Tongue (tissue), 2 donors: Measurements from ENCODE around the gene FOCAD. TPM values are rescaled to one million over a fixed set of nuclear protein-coding genes. Genes with fewer than 3 reads are reported as not detected.
"Not testable (repeated sequence)": the region's sequence is repeated elsewhere in the genome, so short reads cannot be mapped to it uniquely, and the experiment has no call there.

Experiments
- DNase-seq: peaks from one replicate; pipeline ENCODE4 v3.0.0-alpha.2; 2015
- total RNA-seq: library from RNA; depleted of rRNA; stranded (reverse); fragments of >200 nt; gene quantifications from one replicate; pipeline ENCODE4 v1.2.3, GENCODE V29; 2014

The FOCAD gene, protein sequence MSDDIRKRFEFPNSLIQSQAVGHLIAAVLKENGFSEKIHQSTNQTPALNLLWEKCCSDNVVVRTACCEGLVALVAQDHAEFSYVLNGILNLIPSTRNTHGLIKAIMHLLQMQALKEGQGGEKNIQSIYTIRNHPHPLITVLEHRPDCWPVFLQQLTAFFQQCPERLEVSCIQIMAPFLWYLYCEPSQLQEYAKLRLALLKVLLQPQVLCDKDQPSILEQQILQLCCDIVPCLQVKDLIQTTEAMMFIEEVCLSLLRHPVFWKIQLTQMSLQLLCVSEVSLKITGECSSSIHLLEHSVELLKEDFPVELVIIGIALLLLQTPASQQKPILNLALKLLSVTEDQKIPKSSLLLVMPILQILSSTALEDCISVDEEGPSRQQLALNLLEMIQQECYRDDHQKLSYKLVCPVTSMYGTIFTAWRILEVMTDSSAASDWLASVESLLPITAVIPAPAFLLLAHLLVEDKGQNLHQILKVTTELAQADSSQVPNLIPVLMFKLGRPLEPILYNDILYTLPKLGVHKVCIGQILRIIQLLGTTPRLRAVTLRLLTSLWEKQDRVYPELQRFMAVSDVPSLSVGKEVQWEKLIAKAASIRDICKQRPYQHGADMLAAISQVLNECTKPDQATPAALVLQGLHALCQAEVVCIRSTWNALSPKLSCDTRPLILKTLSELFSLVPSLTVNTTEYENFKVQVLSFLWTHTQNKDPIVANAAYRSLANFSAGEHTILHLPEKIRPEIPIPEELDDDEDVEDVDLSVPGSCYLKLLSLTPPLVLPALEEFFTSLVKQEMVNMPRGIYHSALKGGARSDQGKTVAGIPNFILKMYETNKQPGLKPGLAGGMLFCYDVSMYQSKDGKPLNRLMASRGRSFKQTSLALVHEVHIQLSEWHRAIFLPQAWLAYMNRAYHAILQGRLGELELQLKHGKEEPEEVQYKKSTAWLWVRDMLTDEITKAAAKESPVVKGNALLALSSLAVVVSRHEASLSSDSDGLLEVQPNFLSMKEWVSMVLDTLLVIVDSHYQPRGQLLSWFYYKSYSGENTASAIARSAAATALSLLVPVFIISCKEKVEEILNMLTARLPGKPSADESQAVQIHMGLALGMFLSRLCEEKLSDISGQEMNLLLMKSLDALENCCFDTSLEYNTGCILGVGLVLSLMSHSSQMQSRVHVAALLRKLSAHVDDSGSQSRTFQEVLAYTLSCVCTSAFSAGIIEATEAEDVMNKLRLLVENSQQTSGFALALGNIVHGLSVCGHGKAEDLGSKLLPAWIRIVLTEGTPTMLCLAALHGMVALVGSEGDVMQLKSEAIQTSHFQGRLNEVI (N-terminal part only)
- total RNA-seq: 69.5 TPM

DNA sequence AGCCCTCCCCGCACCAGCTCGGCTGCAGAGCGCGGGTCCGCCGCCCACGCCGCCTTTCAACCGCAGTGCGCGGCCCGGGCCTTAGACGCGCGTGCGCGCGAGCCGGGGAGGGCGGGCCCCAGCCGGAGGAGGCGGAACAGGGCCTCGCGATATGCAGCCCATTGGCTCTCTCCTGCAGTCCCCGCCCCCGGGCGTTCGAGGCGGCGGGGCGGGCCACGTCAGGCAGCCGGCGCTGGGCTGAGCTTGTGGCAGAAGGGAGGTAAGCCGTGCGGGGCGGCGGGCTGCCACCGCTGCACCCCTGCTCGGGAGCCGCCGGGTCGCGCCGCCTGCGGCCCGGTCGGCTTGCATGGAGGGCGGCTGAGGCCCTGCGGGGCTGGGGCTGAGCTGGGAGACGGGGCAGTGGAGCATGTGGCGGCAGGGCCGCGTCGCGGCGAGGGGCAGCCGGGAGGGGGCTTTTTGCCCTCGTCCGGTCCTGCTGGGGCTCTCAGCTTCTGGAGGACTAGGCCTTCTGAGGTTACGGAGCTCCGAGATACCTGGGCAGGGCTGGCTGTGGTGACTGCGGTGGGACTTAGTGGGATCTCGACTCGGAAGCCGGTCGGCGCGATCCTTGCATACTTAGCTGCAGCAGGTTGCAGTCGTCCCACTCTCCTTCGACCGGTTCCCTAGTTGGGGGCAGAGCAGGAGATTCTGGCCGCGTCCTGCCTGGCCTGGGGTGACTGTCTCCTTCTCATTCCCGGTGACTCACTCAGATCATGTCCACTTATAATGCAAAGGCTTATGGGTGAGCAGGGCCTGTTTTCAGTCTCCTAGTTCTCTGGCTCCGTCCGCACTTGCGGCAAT, at the start of gene FOCAD:
FOCAD (plus strand) TSS at position 225 of the 840 bp plus-strand sequence. CDS start 31,095 bp downstream, outside the sequence.
- peak; percentile 98 for DNase-seq

DNA sequence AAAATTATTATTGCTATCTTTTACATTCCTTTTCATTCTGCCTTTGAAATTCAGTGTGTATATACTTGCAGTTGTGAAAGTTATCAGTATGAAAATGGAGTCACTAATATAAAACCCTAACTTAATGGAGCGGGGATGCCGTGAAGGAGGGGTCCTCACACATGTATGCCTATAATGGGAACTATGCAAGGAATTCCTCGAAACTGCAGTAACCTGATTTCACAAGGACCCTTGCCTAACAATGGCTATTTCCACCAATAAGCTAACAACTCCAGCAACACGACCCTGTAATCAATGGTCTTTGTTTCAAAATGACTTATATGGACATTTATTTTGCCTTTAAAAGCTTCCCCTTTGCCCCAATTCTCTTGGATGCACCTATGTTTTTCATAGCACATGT, 49.2 kb upstream of the FOCAD start:
- DNase-seq: no peak

DNA sequence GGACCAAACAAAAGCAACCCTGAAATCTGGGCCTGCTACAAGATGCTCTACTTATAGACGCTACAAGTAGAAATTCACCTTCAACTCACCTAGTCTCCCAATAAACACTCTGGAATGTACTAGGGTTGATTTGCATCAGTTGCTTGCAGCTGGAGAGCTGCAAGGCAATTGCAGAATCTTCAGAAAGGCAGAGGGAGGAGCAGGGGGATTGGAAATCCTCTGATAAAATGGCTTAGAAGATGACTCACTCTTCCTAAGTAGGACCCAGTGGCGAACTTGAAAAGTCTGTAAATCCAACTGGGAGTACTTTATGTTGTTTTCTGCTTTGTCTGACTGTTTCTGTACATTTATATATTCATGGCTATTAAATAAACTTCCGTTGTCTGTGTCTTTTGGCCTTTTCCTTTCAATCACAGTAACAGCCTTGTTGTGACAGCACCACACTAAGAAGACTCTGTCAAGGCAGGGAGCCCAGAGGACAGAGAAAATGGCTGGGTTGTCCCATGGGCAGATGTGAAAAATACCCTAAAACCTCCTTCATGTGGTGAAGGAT, 47.1 kb upstream of the FOCAD start:
- no peak for DNase-seq

DNA sequence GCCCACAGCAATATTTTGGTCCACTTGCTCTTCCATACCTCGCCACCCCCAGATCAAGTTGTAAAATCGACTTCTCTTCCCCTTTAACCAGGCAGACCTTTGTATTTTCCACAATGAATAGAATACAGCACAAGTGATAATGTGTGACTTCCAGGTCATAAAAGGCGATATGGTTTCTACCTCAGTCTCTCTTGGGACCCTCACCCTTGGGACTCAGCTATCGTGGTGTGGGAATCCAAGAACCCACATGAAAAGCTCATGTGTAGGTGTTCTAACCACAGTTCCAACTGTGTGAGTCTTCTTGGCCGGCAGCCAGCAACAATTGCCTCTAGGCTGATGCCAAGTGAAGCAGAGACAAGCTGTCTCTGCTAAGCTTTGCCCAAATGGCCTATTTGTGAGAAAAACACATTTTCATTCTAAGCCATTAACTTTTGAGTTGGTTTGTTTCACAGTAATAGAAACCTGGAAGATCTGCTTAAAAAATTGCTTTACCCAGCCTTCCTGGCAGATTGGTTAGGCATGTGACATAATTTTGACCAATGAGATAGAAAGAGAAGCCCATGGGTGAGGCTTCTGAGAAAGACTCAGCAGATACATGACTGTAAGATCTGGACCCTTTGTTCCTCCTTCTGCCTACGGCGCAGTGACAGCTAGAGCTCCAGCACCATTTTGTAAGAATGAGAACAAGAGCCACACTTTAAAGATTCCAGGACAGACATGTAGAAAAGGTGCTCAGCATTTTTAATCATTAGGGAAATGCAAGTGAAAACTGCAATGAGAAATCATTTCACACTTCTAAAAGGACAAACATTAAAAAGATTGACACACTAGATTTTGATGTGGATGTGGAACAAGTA, 43.5 kb upstream of the FOCAD start:
- DNase-seq: peak; percentile 60

DNA sequence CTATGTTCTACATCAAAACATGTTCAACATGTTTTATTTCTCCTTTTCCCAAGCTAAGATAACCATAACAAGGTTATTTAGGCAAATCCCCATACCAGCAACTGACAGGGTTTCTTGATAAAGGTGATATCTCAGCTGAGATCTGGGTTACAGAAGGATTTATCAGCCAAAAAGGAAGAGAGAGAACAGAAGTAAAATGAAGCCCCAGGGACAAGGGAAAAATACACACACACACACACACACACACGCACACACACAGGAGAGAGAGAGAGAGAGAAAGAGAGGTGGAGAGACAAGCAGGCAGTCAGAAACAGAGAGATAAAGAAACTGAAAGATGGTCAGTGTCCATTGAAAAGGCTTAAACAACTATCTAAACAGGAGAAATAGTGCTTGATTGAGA, 42.0 kb upstream of the FOCAD start:
- no peak for DNase-seq

DNA sequence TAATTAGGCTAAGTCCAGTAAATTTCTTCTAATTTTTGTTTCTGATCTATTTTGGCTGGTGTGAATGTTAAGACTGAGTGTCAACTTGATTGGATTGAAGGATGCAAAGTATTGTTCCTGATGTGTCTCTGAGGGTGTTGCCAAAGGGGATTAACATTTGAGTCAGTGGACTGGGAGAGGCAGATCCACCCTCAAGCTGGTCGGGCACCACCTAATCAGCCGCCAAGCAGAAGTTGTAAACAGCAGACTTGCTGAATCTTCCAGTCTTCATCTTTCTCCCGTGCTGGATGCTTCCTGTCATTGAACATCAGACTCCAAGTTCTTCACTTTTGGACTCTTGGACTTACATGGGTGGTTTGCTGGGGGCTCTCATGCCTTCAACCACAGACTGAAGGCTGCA, 40.4 kb upstream of the FOCAD start:
- no peak for DNase-seq

DNA sequence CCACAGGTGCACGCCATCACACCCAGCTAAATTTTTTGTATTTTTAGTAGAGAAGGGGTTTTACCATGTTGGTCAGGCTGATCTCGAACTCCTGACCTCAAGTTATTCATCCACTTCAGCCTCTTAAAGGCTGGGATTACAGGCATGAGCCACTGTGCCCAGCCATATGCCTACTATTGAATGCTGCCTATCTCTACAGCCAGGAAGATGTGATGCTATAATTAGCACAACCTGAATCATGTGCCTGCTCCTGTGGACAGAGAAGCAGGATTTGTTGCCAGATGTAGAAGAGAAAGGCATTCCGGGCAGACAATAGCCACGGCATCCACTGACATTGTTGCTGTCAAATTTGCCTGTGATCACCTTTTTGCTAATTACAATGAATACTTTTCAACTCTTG, 37.4 kb upstream of the FOCAD start:
- no peak for DNase-seq

DNA sequence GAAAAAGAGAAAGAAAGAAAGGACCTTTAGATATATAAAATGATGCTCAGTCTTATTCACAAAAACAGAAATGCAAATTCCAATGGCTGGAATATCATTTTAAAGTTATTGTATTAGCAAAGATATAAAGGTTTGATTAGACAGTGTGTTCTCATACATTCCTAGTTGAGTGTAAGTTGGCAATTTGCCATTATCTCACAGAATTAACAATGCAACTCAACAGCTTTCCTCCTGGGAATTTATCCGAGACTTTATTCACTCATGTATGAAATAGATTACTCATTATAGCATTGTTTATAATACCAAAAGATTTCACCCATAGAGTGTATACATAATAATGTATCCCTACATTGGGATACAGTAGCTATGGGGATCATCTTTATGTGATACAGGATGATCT, 34.7 kb upstream of the FOCAD start:
- no peak for DNase-seq

DNA sequence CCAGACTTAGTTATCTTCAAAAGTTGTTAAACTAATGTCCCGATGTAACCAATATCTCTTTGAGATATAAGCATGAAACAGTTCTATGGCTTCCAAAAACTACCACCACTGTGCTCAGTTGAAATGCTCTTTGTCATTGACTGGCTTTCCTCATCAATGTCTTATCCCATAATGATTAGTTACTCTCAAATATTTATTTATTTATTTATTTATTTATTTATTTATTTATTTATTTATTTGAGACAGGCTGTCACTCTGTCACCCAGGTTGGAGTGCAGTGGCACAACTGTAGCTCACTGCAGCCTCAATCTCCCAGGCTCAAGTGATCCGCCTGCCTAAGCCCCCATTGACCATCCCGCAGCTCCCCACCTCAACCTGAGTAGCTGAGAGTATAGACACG, 33.7 kb upstream of the FOCAD start:
- DNase-seq: no peak

DNA sequence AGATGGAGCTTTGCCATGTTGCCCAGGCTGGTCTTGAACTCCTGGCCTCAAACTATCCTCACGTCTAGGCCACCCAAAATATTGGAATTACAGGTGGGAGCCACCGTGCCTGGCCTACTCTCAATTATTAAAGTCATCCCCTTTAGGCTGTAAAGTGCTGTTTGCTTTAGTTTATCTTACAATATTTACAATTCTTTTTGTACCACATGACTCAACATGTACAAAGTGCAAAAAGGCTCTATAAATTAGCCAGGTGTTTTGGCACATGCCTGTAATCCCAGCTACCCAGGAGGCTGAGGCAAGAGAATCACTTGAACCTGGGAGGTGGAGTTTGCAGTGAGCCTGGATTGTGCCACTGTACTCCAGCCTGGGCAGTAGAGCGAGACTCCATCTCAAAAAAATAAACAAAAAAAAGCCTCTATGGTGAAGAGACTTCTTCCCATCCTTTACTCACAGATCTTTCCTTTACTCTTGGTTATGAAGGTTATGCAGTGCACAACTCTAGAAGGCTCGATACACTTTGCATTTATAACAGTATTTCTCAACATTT, 33.2 kb upstream of the FOCAD start:
- DNase-seq: no peak

DNA sequence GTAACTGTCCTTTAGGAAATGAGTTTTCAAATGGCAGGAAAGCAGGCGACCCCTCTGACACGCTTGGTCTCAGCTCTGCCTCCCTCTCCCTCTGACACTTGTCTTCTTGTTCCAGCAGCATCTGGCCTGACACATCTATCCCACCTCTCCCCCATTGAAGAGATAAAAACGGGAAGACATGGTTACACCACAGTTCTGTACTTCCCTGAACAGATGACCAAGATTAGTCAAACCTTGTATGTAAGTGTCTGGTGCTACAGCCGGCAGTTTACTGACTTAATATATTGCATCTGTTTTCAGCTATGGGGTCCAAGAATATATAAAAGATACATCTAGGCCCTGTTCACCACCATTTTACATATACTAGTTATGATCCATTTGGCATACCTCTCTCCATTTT, 32.1 kb upstream of the FOCAD start:
- no peak for DNase-seq

DNA sequence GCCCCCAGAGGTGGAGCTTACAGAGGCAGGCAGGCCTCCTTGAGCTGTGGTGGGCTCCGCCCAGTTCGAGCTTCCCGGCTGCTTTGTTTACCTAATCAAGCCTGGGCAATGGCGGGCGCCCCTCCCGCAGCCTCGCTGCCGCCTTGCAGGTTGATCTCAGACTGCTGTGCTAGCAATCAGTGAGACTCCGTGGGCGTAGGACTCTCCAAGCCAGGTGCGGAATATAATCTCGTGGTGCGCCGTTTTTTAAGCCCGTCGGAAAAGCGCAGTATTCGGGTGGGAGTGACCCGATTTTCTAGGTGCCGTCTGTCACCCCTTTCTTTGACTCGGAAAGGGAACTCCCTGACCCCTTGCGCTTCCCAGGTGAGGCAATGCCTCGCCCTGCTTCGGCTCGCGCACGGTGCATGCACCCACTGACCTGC, 25.8 kb upstream of the FOCAD start:
- DNase-seq: not testable (repeated sequence)

DNA sequence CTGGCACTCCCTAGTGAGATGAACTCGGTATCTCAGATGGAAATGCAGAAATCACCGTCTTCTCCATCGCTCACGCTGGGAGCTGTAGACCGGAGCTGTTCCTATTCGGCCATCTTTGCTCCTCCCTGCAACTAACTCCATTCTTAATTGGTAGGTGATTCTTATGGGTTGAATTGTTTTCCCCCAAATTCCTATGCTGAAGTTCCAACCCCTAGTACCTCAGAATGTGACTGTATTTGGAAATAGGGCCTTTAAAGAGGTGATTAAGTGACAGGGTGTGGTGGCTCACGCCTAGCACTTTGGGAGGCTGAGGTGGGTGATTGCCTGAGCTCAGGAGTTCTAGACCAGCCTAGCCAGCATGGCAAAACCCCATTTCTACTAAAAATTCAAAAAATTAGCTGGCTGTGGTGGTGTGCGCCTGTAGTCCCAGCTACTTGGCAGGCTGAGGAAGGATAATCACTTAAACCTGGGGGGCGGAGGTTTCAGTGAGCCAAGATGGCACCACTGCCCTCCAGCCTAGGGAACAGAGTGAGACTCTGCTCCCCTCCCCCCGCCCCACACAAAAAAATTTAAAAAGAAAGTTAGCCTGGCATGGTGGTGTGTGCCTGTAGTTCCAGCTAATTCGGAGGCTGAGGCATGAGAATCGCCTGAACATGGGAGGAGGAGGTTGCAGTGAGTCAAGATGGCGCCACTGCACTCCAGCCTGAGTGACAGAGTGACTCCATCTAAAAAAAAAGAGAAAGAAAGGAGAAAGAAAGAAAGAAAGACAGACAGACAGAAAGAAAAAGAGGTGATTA, 25.2 kb upstream of the FOCAD start:
- DNase-seq: no peak

DNA sequence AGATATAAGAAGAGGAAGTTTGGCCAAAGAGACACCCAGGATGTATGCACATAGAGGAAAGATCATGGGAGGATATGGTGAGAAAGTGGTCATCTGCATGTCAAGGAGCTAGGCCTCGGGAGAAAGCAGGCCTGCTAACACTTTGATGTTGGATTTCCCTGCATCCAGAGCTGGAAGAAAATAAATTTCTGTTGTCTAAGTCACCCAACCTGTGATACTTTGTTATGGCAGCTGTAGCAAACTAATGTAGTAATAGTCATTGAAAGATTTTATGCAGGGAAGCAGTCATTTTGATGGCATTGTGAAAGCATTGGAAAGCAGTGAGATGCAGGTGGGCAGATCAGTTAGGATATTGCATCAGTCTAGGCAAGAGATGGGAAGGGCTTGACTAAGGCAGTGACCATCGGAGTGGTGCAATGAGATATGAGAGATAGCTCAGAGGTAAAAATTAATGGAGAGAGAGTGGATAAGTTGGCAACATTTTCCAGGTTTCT, 24.5 kb upstream of the FOCAD start:
- DNase-seq: no peak

DNA sequence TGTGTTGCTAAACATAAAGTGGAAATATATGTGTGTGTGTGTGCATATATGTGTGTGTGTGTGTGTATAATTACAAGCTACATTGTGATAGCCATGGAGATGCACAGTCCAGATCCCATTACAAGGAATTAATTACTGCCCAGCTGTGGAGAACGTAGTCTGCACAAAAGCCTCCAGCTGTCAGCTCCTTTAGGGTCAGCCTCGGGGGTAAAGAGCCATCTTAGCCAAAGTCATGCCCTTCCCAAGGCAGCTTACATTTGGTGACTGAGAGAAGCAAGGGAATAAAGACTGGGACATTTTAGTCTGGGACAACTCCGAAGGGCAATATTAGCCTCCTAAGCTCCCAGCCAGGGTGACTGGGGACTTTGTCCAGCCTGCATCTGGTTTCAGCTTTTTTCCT, 21.9 kb upstream of the FOCAD start:
- peak; percentile 34 for DNase-seq

DNA sequence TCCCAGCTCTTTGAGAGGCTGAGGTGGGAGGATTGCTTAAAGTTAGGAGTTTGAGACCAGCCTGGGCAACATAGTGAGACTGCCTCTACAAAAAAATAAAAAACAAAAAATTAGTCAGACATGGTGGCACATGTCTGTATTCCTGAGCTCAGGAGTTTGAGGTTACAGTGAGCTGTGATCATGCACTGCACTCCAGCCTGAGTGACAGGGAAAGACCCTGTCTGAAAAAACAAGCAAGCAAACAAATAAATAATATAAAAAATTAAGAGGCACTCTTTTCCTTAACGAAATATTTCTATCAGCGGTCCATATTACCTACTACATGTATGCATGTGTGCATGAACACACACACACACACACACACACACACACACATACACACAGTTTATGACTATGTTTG, 20.9 kb upstream of the FOCAD start:
- DNase-seq: no peak

DNA sequence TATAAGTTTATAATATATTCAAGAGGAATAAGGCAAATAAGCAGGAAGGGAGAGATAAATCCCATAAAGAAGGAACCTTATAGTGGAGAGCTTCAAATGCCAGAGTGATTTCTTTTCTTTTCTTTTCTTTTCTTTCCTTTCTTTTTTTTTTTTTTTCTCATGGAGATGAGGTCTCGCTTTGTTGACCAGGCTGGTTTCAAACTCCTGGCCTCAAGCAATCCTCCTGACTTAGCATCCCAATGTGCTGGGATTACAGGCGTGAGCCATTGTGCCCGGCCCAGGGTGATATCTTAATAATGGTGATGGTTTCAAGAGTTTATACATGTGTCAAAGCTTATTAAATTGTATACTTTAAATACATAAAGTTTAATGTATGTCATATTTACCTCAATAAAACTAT, 19.6 kb upstream of the FOCAD start:
- DNase-seq: no peak

DNA sequence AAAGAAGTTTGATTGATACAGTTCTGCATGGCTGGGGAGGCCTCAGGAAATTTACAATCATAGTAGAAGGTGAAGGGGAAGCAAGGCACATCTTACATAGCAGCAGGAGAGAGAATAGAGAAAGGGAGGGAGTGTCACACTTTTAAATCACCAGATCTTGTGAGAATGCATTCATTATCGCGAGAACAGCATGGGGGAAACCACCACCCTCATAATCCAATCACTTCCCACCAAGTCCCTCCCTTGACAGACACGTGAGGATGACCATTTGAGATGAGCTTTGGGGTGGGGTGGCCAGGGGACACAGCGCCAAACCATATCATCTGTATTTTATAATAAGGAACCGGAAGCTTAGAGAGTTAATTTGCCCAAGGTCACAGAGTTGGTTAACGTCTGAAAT, 13.7 kb upstream of the FOCAD start:
- DNase-seq: no peak

DNA sequence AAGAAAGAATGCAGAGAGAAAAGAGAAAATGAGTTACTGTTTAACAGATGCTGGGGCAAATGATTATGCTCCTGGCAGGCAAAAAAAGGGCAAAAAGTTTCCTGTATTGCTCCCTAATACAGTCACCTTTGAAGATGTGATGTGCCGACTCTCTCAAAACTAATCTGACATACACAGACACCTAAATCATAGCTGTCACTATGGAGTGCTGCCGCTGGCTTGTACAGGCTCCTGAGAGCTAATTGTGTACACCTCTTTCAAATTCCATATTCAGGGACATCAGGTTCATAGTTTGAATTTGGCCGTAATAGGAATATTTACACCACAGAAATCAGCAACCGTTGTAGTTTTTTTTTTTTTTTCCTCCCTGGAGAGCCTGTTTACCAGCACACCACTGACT, 12.4 kb upstream of the FOCAD start:
- no peak for DNase-seq
